ENCODE measurements around the gene PRKCE.

The PRKCE gene

DNA sequence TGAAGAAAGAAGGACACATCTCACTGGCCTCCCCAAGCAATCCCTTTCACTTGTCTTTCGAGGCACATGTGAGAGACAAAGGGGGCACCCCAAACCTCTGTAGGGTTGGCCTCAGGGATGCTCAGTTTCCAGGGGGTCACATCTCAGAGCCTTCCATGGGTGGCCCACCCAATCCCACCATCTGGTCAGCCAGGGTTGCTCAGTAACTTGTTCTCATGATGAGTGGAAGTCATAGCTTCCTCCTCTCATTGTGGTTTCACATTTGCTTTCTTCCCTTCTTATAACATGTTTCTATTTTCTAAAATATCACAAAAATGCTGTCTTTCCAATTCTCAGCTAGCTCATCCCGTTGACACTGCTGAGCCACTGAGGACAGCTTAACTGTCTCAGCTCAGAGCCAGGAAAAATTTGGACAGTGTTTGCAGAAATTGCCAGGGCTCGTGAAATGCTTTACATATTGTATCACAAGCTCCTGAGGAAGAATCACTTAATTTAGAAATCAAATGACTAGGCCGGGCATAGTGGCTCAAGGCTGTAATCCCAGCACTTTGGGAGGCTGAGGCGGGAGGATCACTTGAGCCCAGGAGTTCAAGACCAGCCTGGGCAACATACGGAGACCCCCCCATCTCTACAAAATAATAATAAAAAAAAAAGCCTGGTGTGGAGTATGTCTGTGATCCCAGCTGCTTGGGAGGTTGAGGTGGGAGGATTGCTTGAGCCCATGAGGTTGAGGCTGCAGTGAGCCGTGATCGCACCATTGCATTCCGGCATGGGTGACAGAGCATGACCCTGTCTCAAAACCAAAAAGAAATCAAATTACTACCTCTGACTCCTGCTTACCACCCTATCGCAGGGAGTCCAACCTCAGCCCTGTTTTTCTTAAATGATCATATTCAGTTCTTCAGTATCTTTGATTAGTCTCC, 129.3 kb downstream of the PRKCE start:
- no peak for DNase-seq (ENCODE audit: low spot score)

DNA sequence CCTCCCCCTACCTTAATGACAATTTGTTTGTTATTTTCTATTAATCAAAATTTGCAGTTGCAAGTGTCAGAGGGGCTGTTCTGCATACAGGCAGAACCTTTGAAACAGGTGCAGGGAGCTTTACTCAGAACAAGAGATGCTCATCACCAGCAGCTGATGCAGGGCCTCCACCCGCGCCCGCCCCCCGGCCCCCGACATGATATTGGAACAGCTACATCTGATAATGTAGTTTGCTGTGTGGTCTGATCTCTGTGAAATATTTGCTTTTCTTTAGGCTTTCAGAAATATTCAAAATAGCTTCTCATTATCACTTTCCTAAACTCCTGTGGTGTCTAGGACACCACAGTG, 130.0 kb downstream of the PRKCE start:
- DNase-seq (ENCODE audit: low spot score): no peak

DNA sequence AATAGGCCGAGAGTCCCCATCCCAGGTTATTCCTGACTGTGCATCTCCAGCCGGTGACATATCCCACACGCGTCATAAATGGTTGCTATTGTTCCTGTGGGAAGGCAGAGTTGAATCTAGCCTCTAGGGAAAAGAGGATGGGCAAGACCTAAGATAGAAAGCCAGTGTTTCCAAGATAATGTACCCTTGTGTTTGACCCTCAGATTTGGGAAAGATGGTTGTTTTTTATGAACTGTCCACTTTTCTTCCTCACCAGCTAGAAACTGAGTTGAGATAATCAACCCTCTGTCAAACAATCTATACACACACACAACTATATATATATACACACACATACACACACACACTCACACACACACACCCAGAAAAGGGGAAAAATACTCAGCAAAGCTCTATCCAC, 131.0 kb downstream of the PRKCE start:
- no peak for DNase-seq (ENCODE audit: low spot score)

DNA sequence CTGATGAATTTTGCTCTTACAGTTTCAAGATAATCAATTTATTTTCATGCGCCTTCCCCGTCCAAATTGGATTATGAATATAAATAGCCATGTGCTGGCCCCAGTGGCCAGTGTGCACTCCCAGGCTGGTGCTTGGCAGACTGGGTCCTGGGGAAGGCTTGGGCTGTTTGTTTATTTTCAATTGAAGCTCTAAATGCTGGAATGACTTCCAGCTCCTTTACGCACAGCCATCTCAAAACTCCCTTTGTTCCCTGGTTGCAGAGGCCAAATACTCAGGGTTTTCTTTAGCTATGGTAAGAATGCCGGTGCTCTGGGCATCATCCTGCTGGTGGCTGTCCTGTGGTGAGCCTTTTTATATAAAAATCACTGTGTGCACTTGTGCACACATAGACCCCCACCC, 131.5 kb downstream of the PRKCE start:
- no peak for DNase-seq (ENCODE audit: low spot score)

DNA sequence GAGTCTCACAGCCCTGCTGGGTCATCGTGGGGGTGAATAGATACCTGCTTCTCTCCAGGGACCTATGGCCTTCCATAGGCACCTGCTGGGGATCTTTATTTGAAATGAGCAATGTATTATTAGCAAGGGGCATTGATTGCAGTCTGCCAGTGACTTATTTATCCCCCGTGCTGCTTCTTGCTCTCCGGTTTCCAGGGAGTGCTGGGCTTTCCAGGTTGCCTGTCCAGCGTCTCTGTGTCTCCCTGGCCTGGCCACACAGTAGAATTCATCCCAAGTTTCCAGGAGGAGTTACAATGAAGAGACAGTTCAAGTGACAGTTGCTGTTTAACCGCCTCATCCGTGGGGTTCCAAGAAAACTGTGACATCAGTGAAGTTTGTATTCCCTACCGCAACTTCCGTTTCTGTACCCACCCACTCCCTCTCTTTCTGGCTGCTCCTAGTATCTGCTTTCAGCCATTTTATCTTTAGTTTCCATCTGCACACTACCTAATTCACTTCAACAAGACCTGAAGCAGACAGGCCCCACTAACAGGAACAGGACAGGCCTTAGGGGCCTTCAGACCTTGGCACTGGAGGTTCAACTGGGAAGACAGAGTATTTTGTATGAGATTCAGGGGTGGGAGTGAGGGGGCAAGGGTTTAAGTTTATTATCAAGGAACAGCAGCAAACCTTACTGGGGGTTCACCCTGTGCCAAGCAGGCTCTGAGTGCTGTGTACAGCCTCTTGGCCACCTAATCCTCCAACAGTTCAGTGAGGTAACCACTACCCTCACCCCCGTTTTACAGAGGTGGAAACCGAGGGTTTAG, 134.8 kb downstream of the PRKCE start:
- DNase-seq (ENCODE audit: low spot score): no peak

DNA sequence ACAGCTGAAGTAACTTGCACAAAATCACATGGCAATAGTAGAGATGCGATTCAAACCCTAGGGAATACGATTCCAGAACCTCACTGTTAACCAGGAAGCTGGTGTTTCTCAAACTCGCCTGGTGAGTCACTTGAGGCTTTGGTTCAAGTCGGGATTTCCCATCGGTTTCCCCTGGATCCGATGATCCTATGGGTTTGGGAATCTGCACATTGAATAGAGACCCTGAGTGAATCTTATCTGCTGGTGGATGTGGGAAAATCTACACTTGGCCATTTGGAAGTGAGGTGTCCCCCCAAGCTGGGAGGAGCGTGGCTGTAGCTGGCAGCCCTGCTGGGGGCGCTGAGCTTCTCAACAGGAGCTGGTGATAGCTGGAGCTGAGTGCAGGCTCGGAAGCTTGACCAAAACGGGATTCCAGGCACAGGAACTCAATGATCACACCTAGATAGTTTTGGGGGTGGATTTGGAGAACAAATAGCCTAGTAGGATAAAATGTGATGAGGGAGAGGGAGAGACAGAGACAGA, 135.4 kb downstream of the PRKCE start:
- no peak for DNase-seq (ENCODE audit: low spot score)

DNA sequence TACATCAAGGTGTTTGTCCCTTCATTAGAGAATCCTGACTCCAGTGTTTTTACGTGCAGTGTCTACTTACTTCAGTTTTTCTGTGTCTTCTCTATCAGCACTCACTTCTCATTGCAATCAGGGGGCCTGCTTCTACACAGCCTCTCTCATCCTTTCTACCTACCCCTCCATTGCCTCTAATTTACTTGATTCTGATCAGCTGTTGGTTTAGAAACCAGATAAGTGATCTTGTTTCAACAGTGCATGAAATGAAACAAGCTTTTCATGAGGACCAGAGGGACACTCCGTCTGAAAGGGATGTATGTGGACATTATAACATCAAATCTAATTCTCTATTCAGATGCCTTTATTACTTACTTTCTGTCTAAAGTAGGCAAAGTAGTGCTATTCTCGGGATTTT, 136.9 kb downstream of the PRKCE start:
- DNase-seq (ENCODE audit: low spot score): no peak

DNA sequence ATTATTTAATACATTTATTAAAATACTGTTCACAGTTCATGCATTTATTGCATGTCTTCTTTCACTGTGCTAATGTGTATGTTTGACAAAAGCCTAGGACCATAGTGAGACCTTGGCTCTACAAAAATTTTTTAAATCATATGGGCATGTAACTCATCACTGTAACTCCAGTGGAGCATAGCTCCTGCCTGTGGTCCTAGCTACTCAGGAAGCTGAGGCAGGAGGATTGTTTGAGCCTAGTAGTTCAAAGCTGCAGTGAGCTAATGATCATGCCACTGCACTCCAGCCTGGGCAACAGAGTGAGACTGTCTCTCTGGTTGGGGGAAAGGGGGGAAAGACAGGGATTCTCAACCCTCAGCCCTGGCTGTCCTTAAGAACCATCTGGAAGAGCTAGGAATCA, 137.8 kb downstream of the PRKCE start:
- no peak for DNase-seq (ENCODE audit: low spot score)

DNA sequence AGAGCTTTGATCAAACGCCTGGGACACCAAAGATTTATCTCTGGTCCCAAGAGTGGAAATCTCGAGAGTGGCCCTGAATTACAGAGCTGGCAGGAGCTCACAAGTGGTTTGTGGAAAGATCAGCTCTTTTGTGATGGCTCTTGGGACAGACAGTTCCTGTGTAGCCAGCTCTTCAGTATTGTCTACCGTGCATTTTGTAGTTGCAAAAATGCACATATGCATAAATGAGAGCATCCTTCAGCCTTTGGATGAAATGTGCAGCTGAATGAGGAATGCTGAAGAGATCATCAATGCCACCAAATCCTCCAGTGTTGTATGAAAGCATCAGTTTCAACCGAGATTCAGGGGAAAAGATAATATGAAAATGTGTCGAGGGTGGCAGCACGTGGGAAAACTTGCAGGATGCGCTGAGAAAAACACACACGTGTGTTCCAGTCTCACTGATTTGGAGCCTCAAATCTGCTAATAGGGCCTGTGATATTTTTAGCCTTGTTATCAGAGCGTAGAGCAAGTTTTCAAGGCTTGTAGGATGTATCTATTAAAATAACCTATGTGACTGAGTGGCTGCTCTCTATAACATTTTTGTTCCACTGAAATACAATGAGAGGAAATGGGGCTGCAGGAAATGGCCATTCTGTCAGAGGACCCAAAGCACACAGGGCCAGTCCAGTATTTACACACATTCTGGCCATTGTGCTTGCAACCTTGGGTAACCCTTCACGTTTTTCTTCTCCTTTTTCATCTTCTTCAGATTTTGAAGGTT, 138.7 kb downstream of the PRKCE start:
- peak; percentile 77 for DNase-seq (ENCODE audit: low spot score)

DNA sequence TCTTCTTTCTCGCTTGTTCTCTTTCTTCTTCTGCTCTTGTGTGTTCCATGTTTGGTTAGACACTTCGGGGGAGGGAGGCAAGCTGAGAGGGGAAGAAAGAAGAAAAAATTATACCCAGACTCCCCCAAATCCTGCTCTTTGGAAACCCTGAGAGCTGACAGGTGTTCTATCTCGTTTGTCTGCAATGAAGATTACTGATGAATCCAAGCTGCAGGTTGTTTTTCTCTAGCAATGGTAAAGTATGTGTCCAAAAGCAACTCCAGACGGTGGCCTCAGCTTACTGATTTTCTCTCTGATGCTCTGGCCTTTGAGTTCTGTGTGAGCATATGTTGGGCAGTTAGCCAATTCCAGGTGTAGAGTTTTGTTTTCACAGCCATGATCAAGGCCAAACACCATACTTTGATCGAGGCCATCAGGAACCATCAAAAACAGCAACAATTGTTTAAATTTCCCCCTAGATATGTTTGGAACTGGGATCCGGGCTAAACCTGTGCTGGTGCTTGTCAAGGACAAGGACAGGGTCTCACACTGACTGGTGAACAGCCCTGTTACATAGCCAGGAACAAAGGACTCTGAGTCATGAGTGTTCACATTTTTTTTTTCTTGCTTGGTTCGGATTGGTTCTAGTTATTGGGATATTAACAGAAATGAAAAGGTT, 142.0 kb downstream of the PRKCE start:
- peak; percentile 50 for DNase-seq (ENCODE audit: low spot score)

DNA sequence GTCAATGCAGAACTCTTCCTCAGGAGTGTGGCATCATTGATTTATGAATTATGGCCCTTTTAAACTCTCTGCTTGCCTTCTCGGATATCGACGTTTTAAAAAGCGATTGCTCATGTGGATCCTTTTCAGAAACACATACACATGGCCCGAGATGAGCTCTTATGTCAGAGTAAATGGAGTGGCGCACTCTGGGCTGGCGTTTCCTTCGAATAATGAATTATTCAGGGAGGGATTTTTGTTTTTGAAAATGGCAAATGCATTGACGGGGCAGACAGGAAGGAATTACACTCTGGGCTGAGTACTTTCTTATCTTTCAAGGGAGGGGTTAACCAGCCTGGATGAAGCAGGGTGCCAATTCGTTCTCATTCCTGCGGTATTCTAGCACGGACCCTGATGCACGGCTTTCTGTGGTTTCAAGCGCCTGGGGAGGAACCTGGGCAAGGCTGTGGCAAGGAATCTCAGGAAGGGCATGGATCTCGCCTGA, 142.7 kb downstream of the PRKCE start:
- no peak for DNase-seq (ENCODE audit: low spot score)

DNA sequence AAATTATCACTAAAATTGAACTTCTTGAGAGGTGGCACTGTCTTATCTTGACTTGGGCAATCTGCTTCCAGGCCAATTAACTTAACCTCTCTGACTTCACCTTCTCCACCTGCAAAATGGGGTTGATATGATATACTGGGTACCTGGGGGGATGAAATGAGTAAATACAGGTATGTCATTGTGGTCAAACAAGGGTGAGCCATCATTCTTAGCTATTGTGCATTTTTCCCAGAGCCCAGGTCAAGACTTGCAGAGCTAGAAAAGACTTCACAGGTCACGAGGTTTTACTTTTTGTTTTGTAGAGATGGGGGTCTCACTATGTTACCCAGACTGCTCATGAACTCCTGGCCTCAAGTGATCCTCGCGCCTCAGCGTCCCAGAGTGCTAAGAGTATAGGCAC, 145.0 kb downstream of the PRKCE start:
- no peak for DNase-seq (ENCODE audit: low spot score)

DNA sequence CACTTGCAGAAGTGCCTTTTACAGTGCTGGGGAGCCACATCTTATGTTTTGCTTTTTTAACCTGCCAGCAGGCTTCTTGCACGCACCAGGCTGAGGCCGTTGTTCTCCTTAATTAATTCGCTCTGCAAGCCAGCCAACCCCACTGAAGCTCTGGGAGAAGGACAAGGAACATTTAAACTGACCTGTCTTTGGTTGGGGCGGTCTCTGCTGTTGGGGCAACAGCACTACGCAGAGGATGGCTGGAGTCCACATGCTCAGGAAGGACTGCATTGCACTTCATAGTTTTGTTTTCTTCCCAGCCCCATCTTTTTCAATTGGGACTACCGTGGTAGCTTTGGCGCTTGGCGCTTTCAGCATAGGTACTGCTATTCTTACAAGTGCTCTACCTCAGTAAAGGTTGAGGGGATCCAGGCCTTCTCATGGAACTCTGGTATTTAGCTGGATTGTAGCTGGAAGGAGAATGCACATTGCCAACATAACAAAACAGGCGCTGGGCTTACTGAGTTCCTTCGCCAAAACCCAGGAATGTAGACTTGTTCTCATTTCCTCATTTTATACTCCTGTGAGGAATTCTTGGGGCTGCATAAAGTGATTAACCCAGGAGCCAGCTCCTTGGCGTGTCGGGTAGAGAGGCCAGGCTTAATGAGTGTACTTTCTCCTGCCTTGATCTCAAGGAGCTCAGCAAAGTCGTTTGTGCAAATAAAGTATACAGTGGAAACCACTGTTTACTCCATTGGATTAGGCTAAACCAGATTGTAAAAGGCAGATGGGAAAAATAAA, 146.2 kb downstream of the PRKCE start:
- no peak for DNase-seq (ENCODE audit: low spot score)

DNA sequence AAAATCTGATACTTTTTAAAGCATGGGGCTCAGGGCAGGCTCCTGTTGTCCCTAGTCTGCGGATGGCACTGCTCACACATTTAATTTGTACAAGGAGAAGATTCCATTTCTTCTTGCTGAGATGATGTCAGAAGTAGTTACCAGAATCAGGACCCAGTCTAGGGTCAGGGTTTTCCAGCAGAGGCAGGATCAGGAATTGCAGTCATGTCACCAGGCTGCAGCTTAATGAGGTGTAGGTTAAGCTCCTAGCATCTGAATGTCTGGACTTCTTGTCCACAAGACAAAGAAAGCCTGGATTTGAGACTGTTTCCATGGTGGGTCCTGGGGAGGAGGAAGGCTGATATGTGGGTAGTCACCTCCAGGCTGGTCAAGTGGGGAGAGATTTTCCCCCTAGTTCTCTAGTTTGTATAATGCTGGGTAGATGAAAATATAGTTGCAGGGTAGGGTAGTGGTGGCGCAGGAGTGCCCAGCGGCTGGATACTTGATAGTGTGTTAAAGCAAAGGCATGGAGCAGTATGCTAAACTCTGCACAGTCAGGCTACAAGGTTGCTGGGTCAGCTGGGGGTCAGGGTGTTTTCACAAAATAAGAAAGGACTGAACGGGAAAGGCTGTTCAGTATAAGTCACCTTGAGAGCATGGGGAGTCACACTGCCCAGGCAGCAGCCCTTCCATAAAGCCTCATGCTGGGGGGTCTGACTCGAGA, 148.4 kb downstream of the PRKCE start:
- no peak for DNase-seq (ENCODE audit: low spot score)

DNA sequence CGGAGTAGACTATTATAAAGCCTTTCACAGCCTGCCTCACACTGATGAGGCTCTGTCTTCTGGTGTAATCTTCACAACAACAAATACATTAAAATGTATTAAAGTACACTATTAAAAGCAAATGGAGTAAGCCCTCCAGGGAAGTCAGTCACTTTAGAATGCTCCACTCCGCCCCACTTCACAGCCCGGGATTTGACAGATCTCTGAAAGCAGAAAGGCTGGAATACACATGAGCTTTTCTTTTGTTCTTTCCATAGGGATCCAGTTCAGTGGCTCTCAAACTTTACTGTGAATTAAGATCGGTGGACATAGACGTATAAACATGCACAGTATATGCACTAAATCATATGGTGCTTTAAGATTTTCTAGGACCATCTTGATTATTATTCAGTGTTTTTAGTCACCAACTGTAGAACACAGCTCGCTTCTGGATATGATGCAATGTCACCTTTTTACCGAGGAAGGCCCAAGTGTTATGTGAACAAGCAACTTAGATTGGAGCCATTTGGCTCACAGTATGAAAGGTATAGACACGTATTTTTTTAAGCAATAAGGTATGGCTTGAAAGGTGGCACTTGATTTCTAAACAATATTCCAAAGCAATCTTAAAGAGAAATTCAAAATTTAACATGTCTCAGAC, 151.1 kb downstream of the PRKCE start:
- no peak for DNase-seq (ENCODE audit: low spot score)

DNA sequence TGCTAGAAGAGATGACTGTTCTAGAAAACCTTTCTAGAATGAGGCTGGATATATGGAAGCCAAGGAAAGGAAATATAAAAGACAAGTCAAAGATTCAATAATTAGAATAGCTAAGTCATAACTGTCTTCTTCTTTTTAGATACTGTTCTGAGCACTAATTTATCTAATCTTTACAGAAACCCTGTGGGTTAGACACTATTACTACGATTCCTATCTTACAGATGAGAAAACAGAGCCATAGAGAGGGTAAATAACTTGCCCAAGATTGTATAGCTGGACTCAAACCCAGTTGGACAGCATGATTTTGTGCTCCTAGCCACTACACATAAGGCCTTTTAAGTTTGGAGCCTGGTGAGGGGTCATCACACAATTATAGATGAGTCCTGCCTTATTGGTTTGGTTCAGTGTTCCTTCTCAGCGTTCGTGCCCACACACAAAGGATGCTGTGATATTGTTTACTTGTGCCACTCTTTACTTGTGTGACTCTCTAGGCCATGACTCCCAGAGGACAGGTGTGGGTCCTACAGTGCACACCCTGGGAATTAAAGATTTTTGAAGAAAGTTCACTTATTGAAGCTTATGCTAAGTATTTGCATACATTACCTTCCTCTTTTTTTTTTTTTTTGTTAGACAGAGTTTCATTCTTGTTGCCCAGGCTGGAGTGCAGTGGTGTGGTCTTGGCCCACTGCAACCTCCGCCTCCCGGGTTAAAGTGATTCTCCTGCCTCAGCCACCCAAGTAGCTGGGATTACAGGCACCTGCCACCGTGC, 153.7 kb downstream of the PRKCE start:
- no peak for DNase-seq (ENCODE audit: low spot score)

DNA sequence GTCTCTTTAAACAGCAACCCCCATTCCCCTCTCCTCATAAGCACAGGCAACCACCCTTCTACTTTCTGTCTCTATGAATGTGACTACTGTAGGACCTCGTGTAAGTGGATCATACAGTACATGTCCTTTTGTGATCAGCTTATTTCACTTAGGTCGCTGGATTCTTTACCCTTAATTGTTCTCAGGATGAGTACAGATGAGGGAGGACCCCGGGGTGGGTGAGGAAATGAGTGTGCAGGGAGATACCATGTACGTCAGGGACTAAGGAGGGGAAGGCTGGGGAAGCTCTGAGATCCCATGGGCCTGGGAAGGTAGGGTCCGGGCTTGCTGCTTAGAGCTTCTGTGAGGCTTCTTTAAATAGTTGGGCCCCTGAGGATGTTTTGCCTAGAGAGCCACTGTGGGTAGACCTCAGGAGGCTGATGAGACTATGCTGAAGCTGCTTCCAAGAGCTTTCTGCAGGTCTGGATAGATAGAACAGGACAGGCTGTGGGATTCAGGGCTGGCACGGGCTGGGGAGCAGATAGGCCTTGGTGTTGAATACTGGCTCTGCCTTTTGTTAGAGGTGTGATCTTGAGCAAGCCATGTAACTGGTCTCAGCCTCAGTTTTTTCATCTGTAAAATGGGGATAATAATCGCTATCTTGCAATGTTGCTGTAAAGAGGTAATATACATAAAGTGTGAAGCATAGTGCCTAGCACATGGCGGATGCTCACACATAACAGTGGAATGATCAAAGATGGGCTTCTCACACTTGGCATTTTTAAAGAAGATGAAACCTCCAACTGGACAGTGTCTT, 155.3 kb downstream of the PRKCE start:
- DNase-seq (ENCODE audit: low spot score): no peak

DNA sequence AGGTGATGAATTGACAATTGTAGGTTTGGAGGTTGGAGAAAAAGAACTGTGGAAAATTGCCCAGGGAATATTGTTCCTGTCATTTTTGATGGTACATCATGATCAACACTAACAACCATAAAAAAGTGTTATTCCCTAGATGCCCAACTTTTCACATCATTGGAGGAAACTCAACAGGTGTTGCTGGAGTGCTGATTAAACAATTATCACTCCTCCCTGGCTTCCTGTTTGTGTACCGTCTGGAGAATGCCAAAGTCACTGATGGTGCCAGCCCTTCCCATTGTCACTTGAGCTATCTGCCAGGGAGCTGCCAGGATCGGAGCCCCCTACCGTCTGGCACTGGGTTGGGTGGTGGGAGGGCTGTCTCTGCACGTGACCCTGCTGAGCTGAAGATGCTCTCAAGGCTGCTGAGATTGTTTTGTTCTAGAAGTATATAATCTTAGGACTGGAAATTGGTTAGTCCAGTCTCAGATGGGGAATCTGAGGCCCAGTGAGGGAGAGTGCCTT, 156.9 kb downstream of the PRKCE start:
- no peak for DNase-seq (ENCODE audit: low spot score)

Measured in kidney capillary endothelial cell (primary cell).